Measurements from ENCODE around the gene DYNLRB2.

The DYNLRB2 gene

GRCh38 chr16:80540516-80541305 lies at the start of gene DYNLRB2:
DYNLRB2 (plus strand) TSS chr16:80540993; CDS start chr16:80541077, 84 bp downstream.
- DNase-seq (ENCODE audit: low read depth), result peak; percentile 92
- TF ChIP-seq CTCF (conservative IDR thresholded peaks at IDR 0.05; ENCODE audit: low read length), result no peak
- H3K4me3 ChIP-seq (ENCODE audit: low read length), result peak within 1 kb of the TSS; percentile 72

GRCh38 chr16:80500116-80500859 lies 40.5 kb upstream of the DYNLRB2 start:
- 0 out of 2 replicates have a peak, but pooled peaks have one; percentile 14 for TF ChIP-seq CTCF (conservative IDR thresholded peaks at IDR 0.05; ENCODE audit: low read length)
- no peak overlapping the region for H3K4me3 ChIP-seq (ENCODE audit: low read length)

DNA sequence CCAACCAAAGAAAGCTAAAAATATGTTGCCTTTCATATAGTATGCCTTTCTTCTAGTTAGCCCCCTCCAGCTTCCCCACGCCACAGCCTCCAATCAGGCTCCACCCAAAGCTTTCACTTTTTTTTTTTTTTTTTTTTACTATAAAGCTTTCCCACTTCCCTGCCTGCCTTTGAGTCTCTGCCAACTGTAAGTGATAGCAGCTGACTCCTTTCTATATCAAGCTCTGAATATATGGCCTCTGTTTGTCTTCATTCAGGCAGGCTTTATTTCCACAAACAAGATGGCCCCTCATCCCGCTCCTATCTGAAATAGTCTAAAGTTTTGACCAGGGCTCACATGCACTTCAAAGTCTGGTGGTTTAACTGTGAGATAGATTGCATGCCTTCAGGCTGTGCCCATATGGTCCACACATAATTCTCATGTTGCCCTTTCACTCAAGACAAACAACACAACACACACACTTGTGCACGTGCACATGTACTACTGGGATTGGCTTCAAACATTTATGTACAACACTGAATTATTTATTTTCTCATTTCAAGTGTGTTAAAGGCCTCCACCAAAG lies 39.8 kb upstream of the DYNLRB2 start:
- TF ChIP-seq CTCF (conservative IDR thresholded peaks at IDR 0.05; ENCODE audit: low read length), result no peak

More at GRCh38 chr16:80500116-80500859, 40.5 kb upstream of the DYNLRB2 start:
- no peak for DNase-seq (ENCODE audit: low read depth)

DNA sequence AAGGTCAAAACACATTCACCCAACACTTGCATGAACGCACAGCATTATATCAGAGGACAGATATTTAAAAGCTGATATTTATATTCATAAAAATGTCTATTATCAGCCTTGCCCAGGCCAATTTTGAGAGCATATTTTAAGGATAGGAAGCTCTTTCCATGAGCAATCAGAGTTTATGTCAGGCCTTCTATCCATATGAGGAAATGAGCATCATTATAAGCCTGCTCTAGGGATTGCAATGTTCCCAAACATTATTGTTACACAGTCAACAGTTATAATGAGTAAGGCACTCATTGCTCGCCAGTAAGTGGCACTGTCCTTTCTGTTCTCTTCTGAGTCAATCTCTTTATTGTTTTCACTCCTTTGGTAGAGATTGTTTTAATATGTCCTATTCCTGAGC lies 37.7 kb upstream of the DYNLRB2 start:
- H3K4me3 ChIP-seq (ENCODE audit: low read length), result no peak overlapping the region
- no peak for DNase-seq (ENCODE audit: low read depth)
- no peak for TF ChIP-seq CTCF (conservative IDR thresholded peaks at IDR 0.05; ENCODE audit: low read length)

More for the DNA sequence above, 39.8 kb upstream of the DYNLRB2 start:
- DNase-seq (ENCODE audit: low read depth), result no peak
- H3K4me3 ChIP-seq (ENCODE audit: low read length), result no peak overlapping the region

- TF ChIP-seq CTCF (conservative IDR thresholded peaks at IDR 0.05; ENCODE audit: low read length), result no peak
- DNase-seq (ENCODE audit: low read depth), result no peak
- H3K4me3 ChIP-seq (ENCODE audit: low read length), result no peak overlapping the region
These were observed 33.3 kb upstream of the DYNLRB2 start for GRCh38 chr16:80507538-80507937.

DNA sequence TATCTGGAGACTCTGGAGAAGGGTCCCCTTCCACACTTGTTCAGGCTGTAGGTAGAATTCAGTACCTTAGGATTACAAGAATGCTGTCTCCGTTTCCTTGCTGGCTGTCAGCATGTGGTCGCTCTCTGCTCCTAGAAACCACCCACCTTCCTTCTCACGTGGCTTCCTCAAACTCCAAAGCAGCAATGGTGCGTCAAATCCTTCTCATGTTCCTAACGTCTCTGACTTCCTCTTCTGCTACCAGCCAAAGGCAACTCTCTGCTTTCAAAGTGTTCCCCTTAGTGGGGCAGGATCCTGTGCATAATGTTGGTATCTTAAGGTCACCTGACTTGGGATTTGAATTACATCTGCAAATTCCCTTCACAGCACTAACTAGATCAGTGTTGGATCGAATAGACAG lies 30.9 kb upstream of the DYNLRB2 start:
- no peak for TF ChIP-seq CTCF (conservative IDR thresholded peaks at IDR 0.05; ENCODE audit: low read length)
- no peak for DNase-seq (ENCODE audit: low read depth)
- no peak overlapping the region for H3K4me3 ChIP-seq (ENCODE audit: low read length)

Data from AG10803 (cell line).